IMR-90 (cell line): Measurements from ENCODE around the gene AKAP6.

Source experiments
- BHLHE40 ChIP-seq: fragments of 150-350 bp; IDR thresholded peaks from 2 replicates; pipeline ENCODE4 v1.6.1; 2016; ENCODE audit warnings: mild to moderate bottlenecking, low read depth, low read length
- CEBPB ChIP-seq: IDR thresholded peaks from 2 replicates; pipeline ENCODE4 v1.6.1; 2012; ENCODE audit warnings: low read depth, low read length, improper control_type of control experiment
- FOS ChIP-seq: fragments of 150-350 bp; IDR thresholded peaks from 2 replicates; pipeline ENCODE4 v1.6.1; 2016; ENCODE audit warnings: low read depth, low read length
- MAFK ChIP-seq: IDR thresholded peaks from 2 replicates; pipeline ENCODE4 v1.6.1; 2012; ENCODE audit warnings: low read depth, low read length, improper control_type of control experiment
- MXI1 ChIP-seq: IDR thresholded peaks from 2 replicates; pipeline ENCODE4 v1.6.1; 2012; ENCODE audit warnings: low read depth, mild to moderate bottlenecking, low read length, moderate library complexity, borderline replicate concordance
- NFE2L2 ChIP-seq: fragments of 150-350 bp; IDR thresholded peaks from 2 replicates; pipeline ENCODE4 v1.6.1; 2016; ENCODE audit warnings: low read depth, mild to moderate bottlenecking, low read length
- POLR2A ChIP-seq: IDR thresholded peaks from 2 replicates; pipeline ENCODE4 v1.6.1; 2012; ENCODE audit warnings: mild to moderate bottlenecking, low read depth, low read length
- RAD21 ChIP-seq: IDR thresholded peaks from 2 replicates; pipeline ENCODE4 v1.6.1; 2012; ENCODE audit warnings: low read length, improper control_type of control experiment
- RCOR1 ChIP-seq: IDR thresholded peaks from 2 replicates; pipeline ENCODE4 v1.6.1; 2012; ENCODE audit warnings: mild to moderate bottlenecking, low read length, improper control_type of control experiment; ENCODE audit not compliant: insufficient replicate concordance
- RFX5 ChIP-seq: IDR thresholded peaks from 2 replicates; pipeline ENCODE4 v1.8.0; 2012; ENCODE audit warnings: low read depth, mild to moderate bottlenecking, low read length, moderate library complexity
- SMC3 ChIP-seq: fragments of 150-350 bp; IDR thresholded peaks from 2 replicates; pipeline ENCODE4 v1.6.1; 2016; ENCODE audit warnings: low read depth, mild to moderate bottlenecking, antibody characterized with exemption, low read length, moderate library complexity
- TF ChIP-seq, protein P1 (sequence below): conservative IDR thresholded peaks from 2 replicates; pipeline ENCODE4 v1.5.1; 2012; ENCODE audit warnings: mild to moderate bottlenecking, low read depth, low read length, improper control_type of control experiment
- TF ChIP-seq, protein P2 (sequence below): fragments of 150-350 bp; IDR thresholded peaks from 2 replicates; pipeline ENCODE4 v1.6.1; 2016; ENCODE audit warnings: low read depth, mild to moderate bottlenecking, low read length, moderate library complexity, borderline replicate concordance
- TF ChIP-seq, protein P3 (sequence below): fragments of 150-350 bp; IDR thresholded peaks from 2 replicates; pipeline ENCODE4 v1.6.1; 2017; ENCODE audit warnings: mild to moderate bottlenecking, antibody characterized with exemption, low read length, low read depth

DNA sequence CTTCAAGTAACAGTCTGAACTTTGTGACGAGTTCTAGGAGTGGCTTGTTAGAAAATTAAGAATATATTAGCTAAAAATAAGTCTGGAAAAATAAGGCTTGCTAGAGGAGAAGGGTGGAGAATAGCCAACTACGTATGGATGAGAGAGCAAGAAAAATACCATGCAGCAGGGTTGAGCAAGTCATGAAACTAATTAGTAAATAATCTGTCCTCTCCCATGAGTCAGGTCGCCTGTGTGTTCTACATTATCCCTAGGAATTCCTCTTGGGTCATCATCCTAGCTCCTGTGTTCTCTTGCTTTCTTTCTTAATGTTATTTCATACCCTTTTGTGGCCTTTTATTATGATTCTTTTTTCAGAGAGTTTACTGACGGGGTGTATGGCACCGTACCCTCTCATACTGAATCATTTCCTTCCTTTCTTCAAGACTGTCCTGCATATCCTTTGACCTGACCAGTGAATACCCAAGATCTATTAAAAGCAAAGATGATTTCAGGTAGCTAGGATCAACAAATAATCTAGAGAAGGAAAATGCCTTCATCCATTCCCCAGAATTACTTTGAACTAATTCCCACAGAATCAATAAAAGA lies 432.4 kb downstream of the AKAP6 start:
- TF ChIP-seq, protein P1, sequence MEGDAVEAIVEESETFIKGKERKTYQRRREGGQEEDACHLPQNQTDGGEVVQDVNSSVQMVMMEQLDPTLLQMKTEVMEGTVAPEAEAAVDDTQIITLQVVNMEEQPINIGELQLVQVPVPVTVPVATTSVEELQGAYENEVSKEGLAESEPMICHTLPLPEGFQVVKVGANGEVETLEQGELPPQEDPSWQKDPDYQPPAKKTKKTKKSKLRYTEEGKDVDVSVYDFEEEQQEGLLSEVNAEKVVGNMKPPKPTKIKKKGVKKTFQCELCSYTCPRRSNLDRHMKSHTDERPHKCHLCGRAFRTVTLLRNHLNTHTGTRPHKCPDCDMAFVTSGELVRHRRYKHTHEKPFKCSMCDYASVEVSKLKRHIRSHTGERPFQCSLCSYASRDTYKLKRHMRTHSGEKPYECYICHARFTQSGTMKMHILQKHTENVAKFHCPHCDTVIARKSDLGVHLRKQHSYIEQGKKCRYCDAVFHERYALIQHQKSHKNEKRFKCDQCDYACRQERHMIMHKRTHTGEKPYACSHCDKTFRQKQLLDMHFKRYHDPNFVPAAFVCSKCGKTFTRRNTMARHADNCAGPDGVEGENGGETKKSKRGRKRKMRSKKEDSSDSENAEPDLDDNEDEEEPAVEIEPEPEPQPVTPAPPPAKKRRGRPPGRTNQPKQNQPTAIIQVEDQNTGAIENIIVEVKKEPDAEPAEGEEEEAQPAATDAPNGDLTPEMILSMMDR, result no peak
- TF ChIP-seq RCOR1 (no peak), RAD21 (no peak), MAFK (no peak), CEBPB (no peak), POLR2A (no peak), BHLHE40 (no peak), RFX5 (no peak), MXI1 (no peak), NFE2L2 (no peak), FOS (no peak), SMC3 (no peak)
- TF ChIP-seq, protein P2, sequence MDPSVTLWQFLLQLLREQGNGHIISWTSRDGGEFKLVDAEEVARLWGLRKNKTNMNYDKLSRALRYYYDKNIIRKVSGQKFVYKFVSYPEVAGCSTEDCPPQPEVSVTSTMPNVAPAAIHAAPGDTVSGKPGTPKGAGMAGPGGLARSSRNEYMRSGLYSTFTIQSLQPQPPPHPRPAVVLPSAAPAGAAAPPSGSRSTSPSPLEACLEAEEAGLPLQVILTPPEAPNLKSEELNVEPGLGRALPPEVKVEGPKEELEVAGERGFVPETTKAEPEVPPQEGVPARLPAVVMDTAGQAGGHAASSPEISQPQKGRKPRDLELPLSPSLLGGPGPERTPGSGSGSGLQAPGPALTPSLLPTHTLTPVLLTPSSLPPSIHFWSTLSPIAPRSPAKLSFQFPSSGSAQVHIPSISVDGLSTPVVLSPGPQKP, result no peak
- TF ChIP-seq, protein P3, sequence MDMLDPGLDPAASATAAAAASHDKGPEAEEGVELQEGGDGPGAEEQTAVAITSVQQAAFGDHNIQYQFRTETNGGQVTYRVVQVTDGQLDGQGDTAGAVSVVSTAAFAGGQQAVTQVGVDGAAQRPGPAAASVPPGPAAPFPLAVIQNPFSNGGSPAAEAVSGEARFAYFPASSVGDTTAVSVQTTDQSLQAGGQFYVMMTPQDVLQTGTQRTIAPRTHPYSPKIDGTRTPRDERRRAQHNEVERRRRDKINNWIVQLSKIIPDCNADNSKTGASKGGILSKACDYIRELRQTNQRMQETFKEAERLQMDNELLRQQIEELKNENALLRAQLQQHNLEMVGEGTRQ, result no peak
